IMR-90 (cell line): ENCODE data around the gene MYOZ3. TPM values are rescaled to one million over a fixed set of nuclear protein-coding genes. Genes with fewer than 3 reads are reported as not detected.

Experiments used
- ATAC-seq: fragments of 200-7000 bp; cut with Tn5 transposase; 2 replicates; pipeline ENCODE4 v1.9.1; 2020; ENCODE audit warnings: low read depth, mild to moderate bottlenecking, moderate library complexity
- BruUV-seq: library from RNA; stranded (reverse); fragments of 400-500 nt; replicated peaks from 2 replicates; lab custom pipeline; 2021; lab: Mats Ljungman, UMichigan
- CTCF ChIA-PET: fragments of 300-600 bp; formaldehyde crosslinking; extraction: SDS; loops from one replicate; lab custom pipeline; 2021; ENCODE audit warnings: antibody characterized with exemption; lab: Yijun Ruan, JAX
- POLR2A ChIA-PET: fragments of 300-600 bp; sonication (Branson Sonifier 250); formaldehyde crosslinking; loops from one replicate; lab custom pipeline; 2022; ENCODE audit warnings: antibody characterized with exemption; ENCODE audit not compliant: unreplicated experiment; lab: Charles Lee
- DNase-seq: peaks from one replicate; pipeline ENCODE4 v3.0.0; 2013
- H2AFZ ChIP-seq: replicated peaks from 2 replicates; pipeline ENCODE3; 2013; ENCODE audit warnings: low read length, mild to moderate bottlenecking; ENCODE audit not compliant: poor library complexity
- H2AK5ac ChIP-seq: 2 replicates; pipeline ENCODE4 v1.6.1; 2013; ENCODE audit warnings: low read depth, low read length, inconsistent platforms
- H2AK9ac ChIP-seq: replicated peaks from 2 replicates; pipeline ENCODE3; 2013; ENCODE audit warnings: mild to moderate bottlenecking, low read depth, low read length, moderate library complexity; ENCODE audit not compliant: poor library complexity
- H2BK120ac ChIP-seq: 2 replicates; pipeline ENCODE4 v1.6.1; 2013; ENCODE audit warnings: low read depth, low read length, inconsistent platforms
- H2BK15ac ChIP-seq: 3 replicates; pipeline ENCODE4 v1.6.1; 2013; ENCODE audit warnings: low read depth, low read length, inconsistent platforms
- H2BK20ac ChIP-seq: 2 replicates; pipeline ENCODE4 v1.6.1; 2013; ENCODE audit warnings: low read depth, mild to moderate bottlenecking, inconsistent platforms, low read length, moderate library complexity
- H2BK5ac ChIP-seq: 2 replicates; pipeline ENCODE4 v1.6.1; 2013; ENCODE audit warnings: mild to moderate bottlenecking, low read depth, low read length, inconsistent platforms; ENCODE audit not compliant: poor library complexity, severe bottlenecking
- H3K14ac ChIP-seq: replicated peaks from 2 replicates; pipeline ENCODE4 v1.6.1; 2013; ENCODE audit warnings: low read depth, low read length, inconsistent platforms
- H3K18ac ChIP-seq: 2 replicates; pipeline ENCODE4 v1.6.1; 2013; ENCODE audit warnings: low read depth, low read length, control low read depth
- H3K23ac ChIP-seq: 2 replicates; pipeline ENCODE4 v1.6.1; 2013; ENCODE audit warnings: low read depth, low read length, inconsistent platforms
- H3K27ac ChIP-seq: 2 replicates; pipeline ENCODE4 v1.5.1; 2013; ENCODE audit warnings: mild to moderate bottlenecking, control low read depth, low read length; ENCODE audit not compliant: insufficient read depth
- H3K27me3 ChIP-seq: 2 replicates; pipeline ENCODE4 v1.6.1; 2013; ENCODE audit warnings: low read length; ENCODE audit not compliant: control insufficient read depth, insufficient read depth
- H3K36me3 ChIP-seq: 2 replicates; pipeline ENCODE4 v1.6.1; 2013; ENCODE audit warnings: low read length, mixed read lengths; ENCODE audit not compliant: control insufficient read depth, insufficient read depth
- H3K4ac ChIP-seq: 2 replicates; pipeline ENCODE4 v1.6.1; 2013; ENCODE audit warnings: low read depth, low read length, inconsistent platforms
- H3K4me1 ChIP-seq: 2 replicates; pipeline ENCODE4 v1.6.1; 2013; ENCODE audit warnings: low read length, mixed read lengths; ENCODE audit not compliant: control insufficient read depth, insufficient read depth
- H3K4me2 ChIP-seq: 2 replicates; pipeline ENCODE4 v1.6.1; 2013; ENCODE audit warnings: low read depth, mild to moderate bottlenecking, control low read depth, low read length, moderate library complexity
- H3K4me3 ChIP-seq: 2 replicates; pipeline ENCODE4 v1.5.1; 2013; ENCODE audit warnings: low read depth, mild to moderate bottlenecking, control low read depth, low read length, moderate library complexity; ENCODE audit not compliant: insufficient read depth
- H3K56ac ChIP-seq: 2 replicates; pipeline ENCODE4 v1.6.1; 2013; ENCODE audit warnings: low read length, inconsistent platforms; ENCODE audit not compliant: insufficient read depth; ENCODE audit errors: extremely low read depth
- H3K79me1 ChIP-seq, 2 experiments: 2 replicates each; pipeline ENCODE4 v1.6.1; 2013; ENCODE audit warnings: low read length in 2 of 2, inconsistent platforms in 1 of 2, low read depth in 1 of 2
- H3K9ac ChIP-seq: 2 replicates; pipeline ENCODE4 v1.6.1; 2013; ENCODE audit warnings: low read depth, low read length, control low read depth
- H3K9me1 ChIP-seq: 2 replicates; pipeline ENCODE4 v1.6.1; 2013; ENCODE audit warnings: low read length, inconsistent platforms; ENCODE audit not compliant: insufficient read depth
- H3K9me3 ChIP-seq: 2 replicates; pipeline ENCODE4 v1.6.1; 2013; ENCODE audit warnings: low read length; ENCODE audit not compliant: control insufficient read depth, insufficient read depth
- H4K20me1 ChIP-seq: 2 replicates; pipeline ENCODE4 v1.6.1; 2013; ENCODE audit warnings: low read length, inconsistent platforms; ENCODE audit not compliant: insufficient read depth
- H4K5ac ChIP-seq: 2 replicates; pipeline ENCODE4 v1.6.1; 2013; ENCODE audit warnings: mild to moderate bottlenecking, low read depth, low read length, control low read depth
- H4K8ac ChIP-seq, 2 experiments: 2 replicates each; pipeline ENCODE4 v1.6.1; 2013; ENCODE audit warnings: low read depth in 2 of 2, low read length in 2 of 2, control low read depth in 1 of 2, inconsistent platforms in 1 of 2
- H4K91ac ChIP-seq: 2 replicates; pipeline ENCODE4 v1.6.1; 2013; ENCODE audit warnings: low read depth, low read length, inconsistent platforms; ENCODE audit not compliant: insufficient read depth
- BHLHE40 ChIP-seq: fragments of 150-350 bp; IDR thresholded peaks from 2 replicates; pipeline ENCODE4 v1.6.1; 2016; ENCODE audit warnings: mild to moderate bottlenecking, low read depth, low read length
- CEBPB ChIP-seq: IDR thresholded peaks from 2 replicates; pipeline ENCODE4 v1.6.1; 2012; ENCODE audit warnings: low read depth, low read length, improper control_type of control experiment
- CHD1 ChIP-seq: IDR thresholded peaks from 2 replicates; pipeline ENCODE4 v1.6.1; 2012; ENCODE audit warnings: low read depth, low read length, improper control_type of control experiment
- CTCF ChIP-seq: conservative IDR thresholded peaks from 2 replicates; pipeline ENCODE4 v1.5.1; 2012; ENCODE audit warnings: mild to moderate bottlenecking, low read depth, low read length, improper control_type of control experiment
- ELK1 ChIP-seq: fragments of 150-350 bp; IDR thresholded peaks from 2 replicates; pipeline ENCODE4 v1.6.1; 2016; ENCODE audit warnings: low read depth, mild to moderate bottlenecking, low read length, moderate library complexity, borderline replicate concordance
- FOS ChIP-seq: fragments of 150-350 bp; IDR thresholded peaks from 2 replicates; pipeline ENCODE4 v1.6.1; 2016; ENCODE audit warnings: low read depth, low read length
- MAFK ChIP-seq: IDR thresholded peaks from 2 replicates; pipeline ENCODE4 v1.6.1; 2012; ENCODE audit warnings: low read depth, low read length, improper control_type of control experiment
- MAZ ChIP-seq: IDR thresholded peaks from 2 replicates; pipeline ENCODE4 v1.6.1; 2012; ENCODE audit warnings: low read depth, mild to moderate bottlenecking, low read length, improper control_type of control experiment, moderate library complexity, borderline replicate concordance
- MXI1 ChIP-seq: IDR thresholded peaks from 2 replicates; pipeline ENCODE4 v1.6.1; 2012; ENCODE audit warnings: low read depth, mild to moderate bottlenecking, low read length, moderate library complexity, borderline replicate concordance
- NFE2L2 ChIP-seq: fragments of 150-350 bp; IDR thresholded peaks from 2 replicates; pipeline ENCODE4 v1.6.1; 2016; ENCODE audit warnings: low read depth, mild to moderate bottlenecking, low read length
- POLR2A ChIP-seq: IDR thresholded peaks from 2 replicates; pipeline ENCODE4 v1.6.1; 2012; ENCODE audit warnings: mild to moderate bottlenecking, low read depth, low read length
- RAD21 ChIP-seq: IDR thresholded peaks from 2 replicates; pipeline ENCODE4 v1.6.1; 2012; ENCODE audit warnings: low read length, improper control_type of control experiment
- RCOR1 ChIP-seq: IDR thresholded peaks from 2 replicates; pipeline ENCODE4 v1.6.1; 2012; ENCODE audit warnings: mild to moderate bottlenecking, low read length, improper control_type of control experiment; ENCODE audit not compliant: insufficient replicate concordance
- SMC3 ChIP-seq: fragments of 150-350 bp; IDR thresholded peaks from 2 replicates; pipeline ENCODE4 v1.6.1; 2016; ENCODE audit warnings: low read depth, mild to moderate bottlenecking, antibody characterized with exemption, low read length, moderate library complexity
- WGBS, 2 experiments: methylation state at CpG; one replicate each; pipeline versions ENCODE4 v1.1.5 to v1.1.7; 2013; ENCODE audit warnings: missing lambda C conversion rate in 2 of 2; ENCODE audit not compliant: insufficient read length in 1 of 2; ENCODE audit errors: extremely low coverage in 2 of 2; 5-methylcytosine and 5-hydroxymethylcytosine counted together
- dilution Hi-C: fragments of 300-500 bp; cut with HindIII; formaldehyde crosslinking; loops from one replicate; pipeline ENCODE4 v1.14.3; 2018; ENCODE audit warnings: low sequenced_read_pairs; ENCODE audit not compliant: unreplicated experiment
- in situ Hi-C: fragments of 300-500 bp; cut with MboI; formaldehyde crosslinking; loops from 3 replicates; pipeline ENCODE4 v1.14.3; 2019; ENCODE audit warnings: low sequenced_read_pairs, inconsistent platforms, mixed read lengths
- intact Hi-C: fragments of 100-400 bp; cut with micrococcal nuclease; formaldehyde crosslinking; loops from 2 replicates; pipeline ENCODE4 v1.10.0; 2022
- polyA plus RNA-seq, 3 experiments: library from polyadenylated mRNA; depleted of rRNA; stranded (reverse); fragments of >200 nt; gene quantifications; 2 replicates each; pipeline ENCODE4 v1.2.3, GENCODE V29; 2012; ENCODE audit warnings: low replicate concordance in 1 of 3
- total RNA-seq: library from RNA; depleted of rRNA; stranded (reverse); fragments of >200 nt; gene quantifications from 2 replicates; pipeline ENCODE4 v1.2.3, GENCODE V29; 2012

Gene MYOZ3
- total and polyA plus RNA-seq, 2 of the 4 experiments (the other 2 are of a cell fraction) = under 0.01 to 0.24 TPM

DNA sequence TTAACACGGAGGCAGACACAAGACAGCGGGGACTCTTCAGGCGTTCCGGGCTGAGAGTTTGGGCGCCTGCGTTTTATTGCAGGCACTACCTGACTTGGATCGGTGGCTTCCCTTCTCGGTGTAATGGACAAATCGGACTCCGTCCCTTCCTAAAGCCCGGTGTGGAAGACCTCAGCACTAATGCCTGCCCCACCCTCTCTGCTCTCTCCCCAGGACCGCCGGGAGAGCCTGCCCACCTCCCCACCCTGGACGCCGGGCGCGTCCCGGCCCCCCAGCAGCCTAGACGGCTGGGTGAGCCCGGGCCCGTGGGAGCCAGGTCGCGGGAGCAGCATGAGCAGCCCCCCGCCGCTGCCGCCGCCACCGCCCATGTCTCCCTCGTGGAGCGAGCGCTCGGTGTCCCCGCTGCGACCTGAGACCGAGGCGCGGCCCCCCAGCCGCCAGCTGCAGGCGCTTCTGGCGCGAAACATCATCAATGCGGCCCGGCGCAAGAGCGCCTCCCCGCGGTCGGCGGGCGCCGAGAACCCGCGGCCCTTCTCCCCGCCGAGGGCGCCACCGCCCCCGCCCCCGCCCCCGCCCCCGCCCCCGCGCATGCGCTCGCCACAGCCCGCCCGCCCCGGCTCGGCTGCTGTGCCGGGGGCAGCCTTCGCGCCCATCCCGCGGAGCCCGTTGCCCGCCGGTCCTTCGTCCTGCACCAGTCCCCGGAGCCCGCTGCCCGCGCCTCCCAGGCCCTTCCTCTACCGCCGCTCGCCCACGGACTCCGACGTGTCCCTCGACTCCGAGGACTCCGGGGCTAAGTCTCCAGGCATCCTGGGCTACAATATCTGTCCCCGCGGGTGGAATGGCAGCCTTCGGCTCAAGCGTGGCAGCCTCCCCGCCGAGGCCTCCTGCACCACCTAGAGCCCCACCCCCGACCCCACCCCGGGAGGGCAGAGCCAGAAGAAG, 4.6 kb upstream of the MYOZ3 start (continued):
- TF ChIP-seq ELK1 = no peak

DNA sequence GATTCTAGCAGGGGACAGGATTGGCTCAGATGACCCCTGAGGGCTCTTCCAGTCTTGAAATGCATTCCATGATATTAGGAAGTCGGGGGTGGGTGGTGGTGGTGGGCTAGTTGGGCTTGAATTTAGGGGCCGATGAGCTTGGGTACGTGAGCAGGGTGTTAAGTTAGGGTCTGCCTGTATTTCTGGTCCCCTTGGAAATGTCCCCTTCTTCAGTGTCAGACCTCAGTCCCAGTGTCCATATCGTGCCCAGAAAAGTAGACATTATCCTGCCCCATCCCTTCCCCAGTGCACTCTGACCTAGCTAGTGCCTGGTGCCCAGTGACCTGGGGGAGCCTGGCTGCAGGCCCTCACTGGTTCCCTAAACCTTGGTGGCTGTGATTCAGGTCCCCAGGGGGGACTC, 2.9 kb upstream of the MYOZ3 start:
- H3K9me1 ChIP-seq = peaks cover 2% of the 10 kb centered on the region; the same call in 1 of the 2 replicates
- H3K9ac ChIP-seq = no peak overlapping the region
- H2BK15ac ChIP-seq = no peak overlapping the region
- no peak for DNase-seq
- no peak overlapping the region for H3K4me3 ChIP-seq
- no peak for ATAC-seq
- peaks cover 12% of the 10 kb centered on the region for H3K36me3 ChIP-seq
- no peak overlapping the region for H3K56ac ChIP-seq
- dilution Hi-C loops (no loop called here), in situ Hi-C loops (no loop called here), intact Hi-C loops (loop anchor here (5.0 kb wide), 1 partner anchor 189 kb away; the partner anchor contains the start of gene IRGM)
- no TSS peak for BruUV-seq
- peaks cover 7 to 15% of the 10 kb centered on the region in 2 experiments for H3K79me1 ChIP-seq
- no peak overlapping the region for H2BK5ac ChIP-seq
- H3K4me1 ChIP-seq = peaks cover 26% of the 10 kb centered on the region
- POLR2A ChIA-PET = no interaction called here
- H3K4me2 ChIP-seq = no peak overlapping the region
- peaks cover 13% of the 10 kb centered on the region for H4K20me1 ChIP-seq
- WGBS, 2 experiments = no CpG with 5 or more reads among the region's 4 CpGs
- peaks cover 6% of the 10 kb centered on the region for H3K27me3 ChIP-seq
- H3K4ac ChIP-seq = no peak overlapping the region
- H2BK20ac ChIP-seq = no peak overlapping the region
- H2AK5ac ChIP-seq = no peak overlapping the region
- no peak overlapping the region for H4K91ac ChIP-seq
- H2AFZ ChIP-seq = peak overlapping the region; percentile 14
- H3K23ac ChIP-seq = no peak overlapping the region
- no peak overlapping the region for H3K27ac ChIP-seq
- no peak overlapping the region for H4K5ac ChIP-seq
- CTCF ChIA-PET = interaction anchor here (0.6 kb wide), 2 partner anchors 14 to 99 kb away, joined by 3 read pairs; no protein-coding TSS in a partner anchor
- H2AK9ac ChIP-seq = no peak overlapping the region
- H3K14ac ChIP-seq = no peak overlapping the region
- no peak overlapping the region for H2BK120ac ChIP-seq
- H3K18ac ChIP-seq = no peak overlapping the region
- no peaks in the 10 kb centered on the region for H3K9me3 ChIP-seq
- H4K8ac ChIP-seq = no peak overlapping the region
- TF ChIP-seq CHD1 (no peak), CEBPB (no peak), MAZ (no peak), SMC3 (no peak), MAFK (no peak), MXI1 (no peak), BHLHE40 (no peak), CTCF (no peak), RAD21 (no peak), RCOR1 (no peak), NFE2L2 (no peak), POLR2A (no peak), FOS (no peak)
